ENCODE results near the gene TGFA. TPM values are rescaled to one million over a fixed set of nuclear protein-coding genes. Genes with fewer than 3 reads are reported as not detected.

Gene TGFA
- total and polyA plus RNA-seq, 2 experiments from 2014 or later = 1.4 to 6.5 TPM

DNA sequence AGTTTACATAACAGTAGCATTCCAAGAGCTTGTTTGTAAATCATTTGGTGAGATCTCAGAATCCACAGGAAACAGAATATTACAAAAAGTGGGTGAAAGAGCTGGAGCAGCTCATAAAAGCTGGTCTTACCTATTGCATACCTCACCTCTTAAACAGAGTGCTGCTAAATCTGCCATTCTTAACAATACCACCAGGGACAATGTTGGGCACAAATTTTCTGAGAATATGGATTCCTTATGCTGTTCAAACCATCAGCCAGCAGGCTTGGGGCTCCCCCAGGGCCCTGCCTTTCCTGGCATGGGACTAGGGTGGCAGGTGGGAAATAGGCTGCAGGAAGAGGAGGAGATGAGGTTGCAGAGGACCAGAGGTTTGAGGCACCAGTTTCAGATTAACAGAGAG is 55.6 kb downstream of the TGFA start (continued):
- TF ChIP-seq, protein P1, sequence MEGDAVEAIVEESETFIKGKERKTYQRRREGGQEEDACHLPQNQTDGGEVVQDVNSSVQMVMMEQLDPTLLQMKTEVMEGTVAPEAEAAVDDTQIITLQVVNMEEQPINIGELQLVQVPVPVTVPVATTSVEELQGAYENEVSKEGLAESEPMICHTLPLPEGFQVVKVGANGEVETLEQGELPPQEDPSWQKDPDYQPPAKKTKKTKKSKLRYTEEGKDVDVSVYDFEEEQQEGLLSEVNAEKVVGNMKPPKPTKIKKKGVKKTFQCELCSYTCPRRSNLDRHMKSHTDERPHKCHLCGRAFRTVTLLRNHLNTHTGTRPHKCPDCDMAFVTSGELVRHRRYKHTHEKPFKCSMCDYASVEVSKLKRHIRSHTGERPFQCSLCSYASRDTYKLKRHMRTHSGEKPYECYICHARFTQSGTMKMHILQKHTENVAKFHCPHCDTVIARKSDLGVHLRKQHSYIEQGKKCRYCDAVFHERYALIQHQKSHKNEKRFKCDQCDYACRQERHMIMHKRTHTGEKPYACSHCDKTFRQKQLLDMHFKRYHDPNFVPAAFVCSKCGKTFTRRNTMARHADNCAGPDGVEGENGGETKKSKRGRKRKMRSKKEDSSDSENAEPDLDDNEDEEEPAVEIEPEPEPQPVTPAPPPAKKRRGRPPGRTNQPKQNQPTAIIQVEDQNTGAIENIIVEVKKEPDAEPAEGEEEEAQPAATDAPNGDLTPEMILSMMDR (conservative IDR thresholded peaks at IDR 0.05; ENCODE audit: low read depth in 2 of 2) = peak; percentile 11 to 50; a peak in 3 of 4 replicates
- TF ChIP-seq, protein P2, sequence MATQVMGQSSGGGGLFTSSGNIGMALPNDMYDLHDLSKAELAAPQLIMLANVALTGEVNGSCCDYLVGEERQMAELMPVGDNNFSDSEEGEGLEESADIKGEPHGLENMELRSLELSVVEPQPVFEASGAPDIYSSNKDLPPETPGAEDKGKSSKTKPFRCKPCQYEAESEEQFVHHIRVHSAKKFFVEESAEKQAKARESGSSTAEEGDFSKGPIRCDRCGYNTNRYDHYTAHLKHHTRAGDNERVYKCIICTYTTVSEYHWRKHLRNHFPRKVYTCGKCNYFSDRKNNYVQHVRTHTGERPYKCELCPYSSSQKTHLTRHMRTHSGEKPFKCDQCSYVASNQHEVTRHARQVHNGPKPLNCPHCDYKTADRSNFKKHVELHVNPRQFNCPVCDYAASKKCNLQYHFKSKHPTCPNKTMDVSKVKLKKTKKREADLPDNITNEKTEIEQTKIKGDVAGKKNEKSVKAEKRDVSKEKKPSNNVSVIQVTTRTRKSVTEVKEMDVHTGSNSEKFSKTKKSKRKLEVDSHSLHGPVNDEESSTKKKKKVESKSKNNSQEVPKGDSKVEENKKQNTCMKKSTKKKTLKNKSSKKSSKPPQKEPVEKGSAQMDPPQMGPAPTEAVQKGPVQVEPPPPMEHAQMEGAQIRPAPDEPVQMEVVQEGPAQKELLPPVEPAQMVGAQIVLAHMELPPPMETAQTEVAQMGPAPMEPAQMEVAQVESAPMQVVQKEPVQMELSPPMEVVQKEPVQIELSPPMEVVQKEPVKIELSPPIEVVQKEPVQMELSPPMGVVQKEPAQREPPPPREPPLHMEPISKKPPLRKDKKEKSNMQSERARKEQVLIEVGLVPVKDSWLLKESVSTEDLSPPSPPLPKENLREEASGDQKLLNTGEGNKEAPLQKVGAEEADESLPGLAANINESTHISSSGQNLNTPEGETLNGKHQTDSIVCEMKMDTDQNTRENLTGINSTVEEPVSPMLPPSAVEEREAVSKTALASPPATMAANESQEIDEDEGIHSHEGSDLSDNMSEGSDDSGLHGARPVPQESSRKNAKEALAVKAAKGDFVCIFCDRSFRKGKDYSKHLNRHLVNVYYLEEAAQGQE (IDR thresholded peaks at IDR 0.05; ENCODE audit: unreplicated experiment) = no peak
- no peak for TF ChIP-seq EZH2 (IDR thresholded peaks at IDR 0.05; ENCODE audit: low read depth, unreplicated experiment)

DNA sequence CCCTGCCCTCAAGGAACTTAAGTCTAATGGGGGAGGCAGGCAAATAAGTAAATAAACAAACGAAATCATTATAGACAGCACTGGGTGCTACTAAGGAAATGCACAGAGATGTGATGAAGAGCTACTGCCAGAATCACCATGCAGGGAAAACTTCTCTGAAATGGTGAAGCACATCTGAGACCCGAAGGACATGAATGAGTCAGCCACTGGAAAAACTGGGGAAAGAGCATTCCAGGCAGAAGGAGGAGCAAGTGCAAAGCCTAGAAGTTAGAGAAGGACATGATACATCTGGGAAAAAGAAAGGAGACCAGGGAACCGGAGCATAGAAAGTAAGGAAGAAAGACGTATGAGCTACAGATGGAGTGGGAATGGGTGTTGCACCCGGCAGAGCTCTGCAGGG is 56.8 kb downstream of the TGFA start:
- Histone ChIP-seq H3K27me3 (ENCODE audit: insufficient read depth) (no peaks in the 10 kb centered on the region), H3K4me2 (no peak overlapping the region), H4K20me1 (replicated peaks; ENCODE audit: insufficient read depth) (no peaks in the 10 kb centered on the region), H3F3A (replicated peaks; ENCODE audit: low read depth) (no peaks in the 10 kb centered on the region), H3K4me1 (ENCODE audit: insufficient read depth) (peaks cover 8% of the 10 kb centered on the region), H3K79me2 (replicated peaks; ENCODE audit: insufficient read depth) (no peaks in the 10 kb centered on the region), H3K27ac (ENCODE audit: low read depth) (no peak overlapping the region), H3K4me3 (no peak overlapping the region), H3K36me3 (ENCODE audit: insufficient read depth) (no peaks in the 10 kb centered on the region), H3K9me2 (ENCODE audit: insufficient read depth) (no peaks in the 10 kb centered on the region), H2AFZ (no peak overlapping the region)
- Mint-ChIP-seq H3K4me3 (no peak overlapping the region), H3K36me3 (ENCODE audit: low read depth) (no peaks in the 10 kb centered on the region), H3K27ac (no peak overlapping the region), H3K27me3 (ENCODE audit: insufficient read depth, low read depth, poor library complexity) (peaks cover 3% of the 10 kb centered on the region), H3K9me3 (no peaks in the 10 kb centered on the region), H3K4me1 (peaks cover 12% of the 10 kb centered on the region)
- no peak for ATAC-seq
- DNase-seq (ENCODE audit: low spot score) = no peak
- no peak for TF ChIP-seq NANOG (IDR thresholded peaks at IDR 0.05; ENCODE audit: borderline replicate concordance)
- TF ChIP-seq CREB1 (CRISPR knock-in tag; IDR thresholded peaks at IDR 0.05; ENCODE audit: low read depth) = no peak
- TF ChIP-seq, protein P2 (IDR thresholded peaks at IDR 0.05; ENCODE audit: unreplicated experiment) = no peak
- TF ChIP-seq POLR2AphosphoS5 (IDR thresholded peaks at IDR 0.05; ENCODE audit: low read depth) = no peak
- no peak for TF ChIP-seq JUNB (IDR thresholded peaks at IDR 0.05; ENCODE audit: unreplicated experiment)
- TF ChIP-seq, protein P1 (conservative IDR thresholded peaks at IDR 0.05; ENCODE audit: low read depth in 2 of 2) = no peak
- no peak for TF ChIP-seq ZNF331 (CRISPR knock-in tag; IDR thresholded peaks at IDR 0.05; ENCODE audit: low read depth)
- no peak for TF ChIP-seq EZH2 (IDR thresholded peaks at IDR 0.05; ENCODE audit: low read depth, unreplicated experiment)
